Spleen (tissue), 7 donors: ENCODE results near the gene CPNE9.
A peak's percentile ranks its signal among the peaks of the same experiment; 100 is the strongest.

Experiments used
- CTCF ChIP-seq, 11 experiments: fragments of 200-600 bp in 7 of 11; fragments of 450-650 bp in 4 of 11; sonication (generic) in 4 of 11; IDR thresholded peaks in 8 of 11; conservative IDR thresholded peaks in 3 of 11; 1 replicate in 7 of 11; 2 replicates in 4 of 11; pipeline versions ENCODE4 v1.4.0 to v1.8.0; 2016 to 2021; ENCODE audit warnings: antibody characterized with exemption in 11 of 11, inconsistent platforms in 4 of 11, mild to moderate bottlenecking in 1 of 11
- POLR2A ChIP-seq, 3 donors: fragments of 450-650 bp; IDR thresholded peaks; one replicate each; pipeline ENCODE4 v1.5.1; 2017; ENCODE audit warnings: antibody characterized with exemption in 3 of 3, mild to moderate bottlenecking in 1 of 3
- POLR2AphosphoS5 ChIP-seq, 3 donors: sonication (generic); formaldehyde crosslinking; IDR thresholded peaks; one replicate each; pipeline ENCODE4 v1.5.1; 2017; ENCODE audit warnings: antibody characterized with exemption in 3 of 3
- donor health status: DM: no; HTN: no; CAD: no; lungs with moderate emphysema.
- donor health status: DM: no; HTN: no; CAD: no.
- donor health status: DM: no; HTN: no; CAD: no.

- peak in 2 of 11 experiments; percentile 10 to 17 for TF ChIP-seq CTCF (IDR thresholded peaks at IDR 0.05 in 8 of 11, conservative IDR thresholded peaks at IDR 0.05 in 3 of 11)
- peak in 1 of 3 donors; percentile 3 for TF ChIP-seq POLR2A (IDR thresholded peaks at IDR 0.05)
- peak; percentile 90 to 94 (median 93) for TF ChIP-seq POLR2AphosphoS5 (IDR thresholded peaks at IDR 0.05)
Measured at GRCh38 chr3:9749645-9750555, 46.3 kb downstream of the CPNE9 start, which contains the start of gene OGG1.
